ENCODE data around the gene NIP7.
A peak's percentile ranks its signal among the peaks of the same experiment; 100 is the strongest.

NIP7 gene

DNA sequence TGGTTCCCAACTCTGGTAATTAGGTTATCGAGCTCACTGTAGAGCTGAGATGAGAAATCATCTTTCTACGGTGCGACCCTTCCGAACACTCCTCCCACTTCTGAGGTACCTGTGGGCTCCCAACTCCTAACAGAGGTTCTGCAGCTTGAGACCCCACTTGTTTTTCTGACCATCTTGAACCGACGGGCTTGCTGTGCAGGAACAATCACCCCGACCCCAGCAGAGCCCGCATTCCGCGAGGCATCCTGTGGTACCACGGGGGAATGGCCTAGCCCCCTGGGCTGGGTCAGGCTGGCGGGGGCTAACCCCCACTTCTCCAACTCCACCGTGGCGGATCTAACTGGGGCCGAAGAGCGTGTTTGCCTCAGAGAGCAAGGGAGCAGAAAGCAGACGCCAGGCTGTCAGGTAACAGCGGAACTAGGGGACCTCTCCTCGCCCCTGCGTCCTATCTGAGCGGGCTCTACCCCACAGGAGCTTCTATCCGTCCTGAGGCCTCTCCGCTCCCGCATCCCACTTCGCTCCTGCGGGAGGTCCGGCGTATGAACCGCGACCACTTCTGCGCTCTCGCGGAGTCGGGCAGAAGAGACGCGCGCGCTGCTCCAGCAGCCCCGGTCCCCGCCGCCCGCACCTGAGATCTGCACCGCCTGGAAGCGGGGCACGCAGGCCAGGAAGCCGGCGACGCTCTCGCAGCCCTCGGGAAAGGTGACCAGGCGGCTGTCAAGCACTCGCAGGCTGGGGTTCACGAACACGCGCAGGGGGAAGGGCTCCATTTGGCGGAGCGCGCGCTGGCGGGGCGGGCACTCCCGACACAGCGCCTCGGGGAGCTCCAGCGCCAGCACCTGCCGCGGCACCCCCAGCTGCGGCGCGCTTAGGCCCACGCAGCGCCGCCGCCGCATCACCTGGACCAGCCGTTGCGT is 9.9 kb upstream of the NIP7 start:
- Histone ChIP-seq H3K79me2 (ENCODE audit: insufficient read depth, low read depth) (peaks cover 48% of the 10 kb centered on the region), H3K4me1 (ENCODE audit: low read depth, poor library complexity, severe bottlenecking) (peaks cover 38% of the 10 kb centered on the region), H2AFZ (ENCODE audit: low read depth) (peak overlapping the region; percentile 65), H3K27me3 (ENCODE audit: insufficient read depth, low read depth) (no peaks in the 10 kb centered on the region), H4K20me1 (ENCODE audit: insufficient read depth) (no peaks in the 10 kb centered on the region), H3K27ac (peak overlapping the region; percentile 43), H3K9ac (peak overlapping the region; percentile 64), H3K36me3 (ENCODE audit: insufficient read depth) (no peaks in the 10 kb centered on the region; the same call in none of the 2 replicates), H3K4me3 (IDR thresholded peaks at IDR 0.05; ENCODE audit: insufficient read depth, low read depth, low read length) (no peak overlapping the region), H3K4me2 (peak overlapping the region; percentile 93)
- TF ChIP-seq, protein P1, sequence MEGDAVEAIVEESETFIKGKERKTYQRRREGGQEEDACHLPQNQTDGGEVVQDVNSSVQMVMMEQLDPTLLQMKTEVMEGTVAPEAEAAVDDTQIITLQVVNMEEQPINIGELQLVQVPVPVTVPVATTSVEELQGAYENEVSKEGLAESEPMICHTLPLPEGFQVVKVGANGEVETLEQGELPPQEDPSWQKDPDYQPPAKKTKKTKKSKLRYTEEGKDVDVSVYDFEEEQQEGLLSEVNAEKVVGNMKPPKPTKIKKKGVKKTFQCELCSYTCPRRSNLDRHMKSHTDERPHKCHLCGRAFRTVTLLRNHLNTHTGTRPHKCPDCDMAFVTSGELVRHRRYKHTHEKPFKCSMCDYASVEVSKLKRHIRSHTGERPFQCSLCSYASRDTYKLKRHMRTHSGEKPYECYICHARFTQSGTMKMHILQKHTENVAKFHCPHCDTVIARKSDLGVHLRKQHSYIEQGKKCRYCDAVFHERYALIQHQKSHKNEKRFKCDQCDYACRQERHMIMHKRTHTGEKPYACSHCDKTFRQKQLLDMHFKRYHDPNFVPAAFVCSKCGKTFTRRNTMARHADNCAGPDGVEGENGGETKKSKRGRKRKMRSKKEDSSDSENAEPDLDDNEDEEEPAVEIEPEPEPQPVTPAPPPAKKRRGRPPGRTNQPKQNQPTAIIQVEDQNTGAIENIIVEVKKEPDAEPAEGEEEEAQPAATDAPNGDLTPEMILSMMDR (conservative IDR thresholded peaks at IDR 0.05; ENCODE audit: low read depth, low read length): no peak

DNA sequence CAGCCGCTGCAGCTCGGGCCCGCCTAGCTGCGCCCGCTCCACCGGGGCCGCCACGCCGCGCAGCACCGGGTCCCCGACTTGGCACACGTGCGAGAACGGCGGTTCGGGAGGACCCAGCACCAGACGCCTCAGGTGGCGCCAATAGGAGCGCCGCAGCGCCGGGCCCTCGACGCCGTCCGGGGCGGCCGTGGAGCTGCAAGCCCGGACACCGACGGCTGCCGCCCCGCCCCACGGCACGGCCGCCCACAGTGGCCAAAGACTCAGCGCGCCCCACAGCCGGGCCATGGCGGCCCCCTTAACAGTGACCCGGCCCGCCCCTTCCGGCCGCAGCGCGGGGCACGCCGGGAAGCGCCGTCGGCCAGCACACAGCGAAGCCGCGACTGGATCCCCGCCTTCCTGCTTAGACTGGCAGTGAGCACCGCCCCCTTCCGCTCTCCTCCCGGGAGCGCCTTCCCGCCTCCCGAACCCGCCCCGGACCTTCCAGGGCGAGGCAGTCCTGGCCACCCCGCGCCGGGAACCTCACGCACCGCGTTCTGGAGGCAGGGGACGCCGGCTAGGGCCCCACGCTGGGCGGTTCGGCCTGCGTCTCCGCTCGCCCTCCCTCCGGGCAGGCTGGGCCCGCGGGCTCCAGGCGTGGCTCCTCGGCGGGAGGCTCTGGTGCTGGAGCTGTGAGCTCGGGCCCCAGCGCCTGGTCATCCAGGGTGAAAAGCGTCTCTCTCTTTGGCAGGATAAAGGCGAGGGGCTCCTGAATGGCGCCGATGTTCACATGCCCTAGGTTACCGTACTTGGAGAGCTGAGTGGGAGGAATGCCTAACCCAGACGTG is 9.1 kb upstream of the NIP7 start, which contains the start of gene PDF:
Gene PDF (minus strand): TSS at position 303 of the 824 bp plus-strand sequence. CDS start 18 bp downstream, at position 285.
- Histone ChIP-seq H3K4me1 (ENCODE audit: low read depth, poor library complexity, severe bottlenecking) (peaks cover 38% of the 10 kb centered on the region), H3K36me3 (ENCODE audit: insufficient read depth) (peaks cover 2% of the 10 kb centered on the region), H2AFZ (ENCODE audit: low read depth) (peak within 1 kb of the TSS; percentile 65), H3K79me2 (ENCODE audit: insufficient read depth, low read depth) (peaks cover 40% of the 10 kb centered on the region), H3K4me3 (IDR thresholded peaks at IDR 0.05; ENCODE audit: insufficient read depth, low read depth, low read length) (no peak within 1 kb of the TSS), H3K9ac (peak within 1 kb of the TSS; percentile 64), H3K27me3 (ENCODE audit: insufficient read depth, low read depth) (no peaks in the 10 kb centered on the region), H3K27ac (peak within 1 kb of the TSS; percentile 43), H4K20me1 (ENCODE audit: insufficient read depth) (no peaks in the 10 kb centered on the region), H3K4me2 (peak within 1 kb of the TSS; percentile 93)
- TF ChIP-seq, protein P1 (conservative IDR thresholded peaks at IDR 0.05; ENCODE audit: low read depth, low read length): no peak

DNA sequence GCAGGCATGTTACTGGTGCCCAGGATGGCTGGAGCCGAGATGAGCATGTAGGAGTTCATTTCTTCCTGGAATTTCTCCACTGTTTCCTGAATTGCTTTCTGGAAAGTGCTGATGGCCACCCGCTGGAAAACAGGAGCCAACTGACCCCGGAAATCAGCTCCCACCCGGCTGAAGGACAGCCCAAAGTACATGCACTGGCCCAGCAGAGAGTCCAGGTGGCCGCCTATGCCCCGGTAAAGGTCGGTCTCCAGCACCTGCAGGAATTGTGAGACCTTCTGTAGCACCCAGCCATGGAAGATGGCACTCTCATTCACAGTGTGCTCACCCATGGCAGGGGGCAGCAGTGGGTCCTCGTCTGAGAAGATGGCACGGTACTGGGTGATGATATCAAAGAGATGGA is 4.9 kb upstream of the NIP7 start:
- Histone ChIP-seq H3K9ac (no peak overlapping the region), H3K4me2 (no peak overlapping the region), H4K20me1 (ENCODE audit: insufficient read depth) (no peaks in the 10 kb centered on the region), H3K36me3 (ENCODE audit: insufficient read depth) (peaks cover 2% of the 10 kb centered on the region; the same call in 1 of the 2 replicates), H3K79me2 (ENCODE audit: insufficient read depth, low read depth) (peaks cover 13% of the 10 kb centered on the region), H2AFZ (ENCODE audit: low read depth) (no peak overlapping the region), H3K27ac (no peak overlapping the region), H3K4me1 (ENCODE audit: low read depth, poor library complexity, severe bottlenecking) (peaks cover 13% of the 10 kb centered on the region), H3K4me3 (IDR thresholded peaks at IDR 0.05; ENCODE audit: insufficient read depth, low read depth, low read length) (no peak overlapping the region), H3K27me3 (ENCODE audit: insufficient read depth, low read depth) (no peaks in the 10 kb centered on the region)
- TF ChIP-seq, protein P1 (conservative IDR thresholded peaks at IDR 0.05; ENCODE audit: low read depth, low read length): no peak

DNA sequence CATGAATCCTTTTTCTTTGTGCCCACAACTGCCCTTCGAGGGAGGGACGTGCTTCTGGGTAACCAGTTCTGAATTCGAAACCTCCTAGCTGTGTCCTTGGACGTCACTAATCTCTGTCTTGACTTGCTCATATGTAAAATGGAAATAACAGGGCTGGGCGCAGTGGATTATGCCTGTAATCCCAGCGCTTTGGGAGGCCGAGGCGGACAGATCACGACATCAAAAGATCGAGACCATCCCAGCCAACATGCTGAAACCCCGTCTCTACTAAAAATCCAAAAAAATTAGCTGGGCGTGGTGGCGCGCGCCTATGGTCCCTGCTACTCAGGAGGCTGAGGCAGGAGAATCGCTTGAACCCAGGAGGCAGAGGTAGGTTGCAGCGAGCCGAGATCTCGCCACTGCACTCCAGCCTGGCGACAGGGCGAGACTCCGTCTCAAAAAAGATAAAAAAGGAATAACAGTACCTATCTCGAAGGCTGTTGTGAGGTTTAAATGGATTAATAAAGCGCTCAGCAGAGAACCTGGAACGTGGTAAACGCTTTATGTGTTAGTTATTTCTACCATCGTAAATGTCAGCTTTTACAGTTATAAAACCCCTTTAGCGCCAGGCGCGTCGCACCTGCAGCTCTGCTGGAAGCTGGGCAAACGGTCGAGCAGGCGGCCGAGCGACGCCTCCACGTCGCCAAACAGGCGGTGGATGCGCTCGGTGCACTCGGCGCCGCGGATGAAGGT is 849 bp upstream of the NIP7 start:
- H3K79me2 ChIP-seq (ENCODE audit: insufficient read depth, low read depth): peaks cover 38% of the 10 kb centered on the region
- peak overlapping the region; percentile 87 for H3K9ac ChIP-seq
- TF ChIP-seq, protein P1 (conservative IDR thresholded peaks at IDR 0.05; ENCODE audit: low read depth, low read length): no peak
- H3K4me1 ChIP-seq (ENCODE audit: low read depth, poor library complexity, severe bottlenecking): peaks cover 24% of the 10 kb centered on the region
- H3K27me3 ChIP-seq (ENCODE audit: insufficient read depth, low read depth): no peaks in the 10 kb centered on the region
- H4K20me1 ChIP-seq (ENCODE audit: insufficient read depth): no peaks in the 10 kb centered on the region
- peak overlapping the region; percentile 83 for H3K4me2 ChIP-seq
- no peak overlapping the region for H3K4me3 ChIP-seq (IDR thresholded peaks at IDR 0.05; ENCODE audit: insufficient read depth, low read depth, low read length)
- peak overlapping the region; percentile 72 for H3K27ac ChIP-seq
- peaks cover 11% of the 10 kb centered on the region; the same call in 1 of the 2 replicates for H3K36me3 ChIP-seq (ENCODE audit: insufficient read depth)
- peak overlapping the region; percentile 69 for H2AFZ ChIP-seq (ENCODE audit: low read depth)

Data from KMS-11 (cell line).